Bronchial epithelial cell (primary cell): ENCODE data around the gene PABPN1L. TPM values are rescaled to one million over a fixed set of nuclear protein-coding genes. Genes with fewer than 3 reads are reported as not detected.
"Not testable (repeated sequence)": the region's sequence is repeated elsewhere in the genome, so short reads cannot be mapped to it uniquely, and the experiment has no call there.

ENCODE experiments used
- DNase-seq: peaks from one replicate; pipeline ENCODE4 v3.0.0-alpha.2; 2010; ENCODE audit warnings: low read depth
- FAIRE-seq: peaks from 2 replicates; lab custom pipeline; 2011; peaks lifted over from hg19 to GRCh38; lab: Jason Lieb, UNC
- H3K27me3 ChIP-seq: 2 replicates; pipeline ENCODE4 v1.5.1; 2011; ENCODE audit warnings: low read length; ENCODE audit not compliant: control insufficient read depth, insufficient read depth
- H3K36me3 ChIP-seq: 2 replicates; pipeline ENCODE4 v1.5.1; 2011; ENCODE audit warnings: low read length; ENCODE audit not compliant: control insufficient read depth, insufficient read depth
- H3K4me3 ChIP-seq: 2 replicates; pipeline ENCODE4 v1.5.1; 2011; ENCODE audit warnings: mild to moderate bottlenecking, low read depth, low read length, control low read depth
- total RNA-seq: library from RNA; depleted of rRNA; stranded (reverse); fragments of >200 nt; gene quantifications from 2 replicates; pipeline ENCODE4 v1.2.1, GENCODE V29; 2014
- TF ChIP-seq, protein P1 (sequence below): IDR thresholded peaks from 2 replicates; pipeline ENCODE4 v1.5.1; 2011; ENCODE audit warnings: mild to moderate bottlenecking, moderate library complexity, low read length, control low read depth, inconsistent platforms; ENCODE audit not compliant: insufficient read depth, severe bottlenecking

PABPN1L gene
- total RNA-seq, 1 donor from 2014 or later = not detected

GRCh38 chr16:88893127-88893968, 26.9 kb upstream of the PABPN1L start:
- TF ChIP-seq, protein P1, sequence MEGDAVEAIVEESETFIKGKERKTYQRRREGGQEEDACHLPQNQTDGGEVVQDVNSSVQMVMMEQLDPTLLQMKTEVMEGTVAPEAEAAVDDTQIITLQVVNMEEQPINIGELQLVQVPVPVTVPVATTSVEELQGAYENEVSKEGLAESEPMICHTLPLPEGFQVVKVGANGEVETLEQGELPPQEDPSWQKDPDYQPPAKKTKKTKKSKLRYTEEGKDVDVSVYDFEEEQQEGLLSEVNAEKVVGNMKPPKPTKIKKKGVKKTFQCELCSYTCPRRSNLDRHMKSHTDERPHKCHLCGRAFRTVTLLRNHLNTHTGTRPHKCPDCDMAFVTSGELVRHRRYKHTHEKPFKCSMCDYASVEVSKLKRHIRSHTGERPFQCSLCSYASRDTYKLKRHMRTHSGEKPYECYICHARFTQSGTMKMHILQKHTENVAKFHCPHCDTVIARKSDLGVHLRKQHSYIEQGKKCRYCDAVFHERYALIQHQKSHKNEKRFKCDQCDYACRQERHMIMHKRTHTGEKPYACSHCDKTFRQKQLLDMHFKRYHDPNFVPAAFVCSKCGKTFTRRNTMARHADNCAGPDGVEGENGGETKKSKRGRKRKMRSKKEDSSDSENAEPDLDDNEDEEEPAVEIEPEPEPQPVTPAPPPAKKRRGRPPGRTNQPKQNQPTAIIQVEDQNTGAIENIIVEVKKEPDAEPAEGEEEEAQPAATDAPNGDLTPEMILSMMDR = no peak
- DNase-seq (no peak), FAIRE-seq (no peak)
- Histone ChIP-seq H3K4me3 (no peak overlapping the region), H3K36me3 (no peaks in the 10 kb centered on the region), H3K27me3 (no peaks in the 10 kb centered on the region)

DNA sequence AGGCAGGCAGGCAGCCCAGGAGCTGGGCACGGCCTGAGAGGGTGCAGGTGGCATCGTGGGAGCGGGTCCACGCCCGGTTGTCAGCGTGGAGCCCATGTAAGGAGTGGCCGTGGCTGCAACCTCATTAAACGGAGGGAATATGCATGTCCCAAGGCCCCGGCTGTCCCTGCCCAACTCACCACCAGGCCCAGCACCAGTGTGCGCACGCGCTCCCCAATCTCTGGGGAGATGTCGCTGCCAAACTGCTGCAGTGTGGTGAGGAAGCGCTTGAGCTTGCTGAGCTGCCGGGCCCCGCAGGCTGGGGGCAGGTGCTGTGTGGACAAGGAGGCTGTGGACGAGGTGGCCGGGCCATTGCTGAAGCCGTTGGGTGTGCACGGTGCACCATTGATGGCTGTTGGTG, 25.6 kb upstream of the PABPN1L start:
- no peak overlapping the region for H3K4me3 ChIP-seq
- no peaks in the 10 kb centered on the region for H3K36me3 ChIP-seq
- DNase-seq (no peak), FAIRE-seq (no peak)
- no peaks in the 10 kb centered on the region for H3K27me3 ChIP-seq
- TF ChIP-seq, protein P1 = no peak

DNA sequence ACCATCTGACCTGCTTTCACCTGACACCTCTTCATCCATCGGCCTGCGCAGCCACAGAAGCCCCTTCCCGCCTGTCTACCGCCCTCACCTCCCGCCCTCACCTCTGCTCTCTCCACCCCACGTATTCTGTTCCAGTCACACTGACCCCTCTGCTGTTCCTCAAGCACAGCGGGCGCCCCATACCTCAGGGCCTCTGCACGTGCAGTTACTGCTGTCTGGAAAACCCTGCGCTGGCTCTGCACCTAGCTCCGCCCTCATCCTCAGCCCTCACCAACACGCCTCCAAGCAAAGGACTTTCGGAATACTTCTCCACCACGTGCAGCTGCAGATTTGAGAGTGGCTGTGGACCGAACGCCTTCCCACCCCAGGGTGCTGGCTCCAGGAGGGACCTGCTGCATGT, 24.6 kb upstream of the PABPN1L start:
- no peak for DNase-seq
- TF ChIP-seq, protein P1 = no peak
- no peak overlapping the region for H3K4me3 ChIP-seq
- H3K27me3 ChIP-seq = no peaks in the 10 kb centered on the region
- FAIRE-seq = no peak
- H3K36me3 ChIP-seq = no peaks in the 10 kb centered on the region

GRCh38 chr16:88889702-88890352, 23.4 kb upstream of the PABPN1L start:
- H3K27me3 ChIP-seq, DNase-seq, H3K4me3 ChIP-seq, H3K36me3 ChIP-seq: not testable (repeated sequence)
- FAIRE-seq = peak; percentile 93

GRCh38 chr16:88888461-88889387, 22.3 kb upstream of the PABPN1L start:
- no peak overlapping the region for H3K4me3 ChIP-seq
- H3K27me3 ChIP-seq = no peaks in the 10 kb centered on the region
- DNase-seq (no peak), FAIRE-seq (no peak)
- TF ChIP-seq, protein P1 = no peak
- no peaks in the 10 kb centered on the region for H3K36me3 ChIP-seq

DNA sequence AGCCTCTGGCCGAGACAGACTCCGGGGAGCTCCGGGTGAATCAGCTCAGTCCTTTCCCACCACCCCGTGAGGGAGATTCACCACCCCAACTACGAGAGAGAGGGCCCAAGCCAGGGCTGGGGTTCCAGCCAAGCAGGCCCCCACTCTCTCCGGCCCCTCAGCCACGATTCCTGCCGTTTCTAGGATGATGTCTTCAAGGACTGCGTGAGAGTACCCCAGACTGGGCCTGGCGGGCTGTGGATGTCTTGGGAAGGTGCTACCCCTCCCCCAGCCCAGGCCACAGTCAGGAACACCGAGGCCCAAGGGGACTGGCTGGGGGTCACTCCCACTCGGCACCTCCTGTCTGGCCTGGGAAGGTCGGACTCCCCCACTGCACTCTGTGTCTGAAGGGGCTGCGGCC, 21.6 kb upstream of the PABPN1L start:
- no peak for FAIRE-seq
- TF ChIP-seq, protein P1 = no peak

More for the DNA sequence above, 21.6 kb upstream of the PABPN1L start:
- no peak overlapping the region for H3K4me3 ChIP-seq
- no peak for DNase-seq
- no peaks in the 10 kb centered on the region for H3K27me3 ChIP-seq
- H3K36me3 ChIP-seq = no peaks in the 10 kb centered on the region
